ENCODE data around the gene FRY.

Gene FRY

DNA sequence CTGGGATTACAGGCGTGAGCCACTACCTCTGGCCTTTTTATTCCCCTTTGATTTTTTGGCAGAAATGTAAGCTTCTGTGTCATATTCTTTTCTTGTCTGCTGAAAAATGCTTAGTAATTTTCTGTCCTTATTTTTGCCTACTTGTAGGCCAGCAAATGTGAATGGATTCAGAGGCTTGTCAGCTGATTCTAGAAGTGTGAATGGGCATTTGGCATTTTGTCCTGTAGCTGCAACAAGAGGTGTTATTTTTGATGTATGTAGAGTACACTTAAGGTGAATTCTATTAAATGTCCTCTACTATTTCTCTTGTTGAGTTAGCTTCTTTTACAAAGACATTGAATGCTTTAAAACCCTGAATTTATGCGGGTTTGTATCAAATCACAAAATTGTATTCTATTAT is 50.0 kb downstream of the FRY start:
- DNase-seq (ENCODE audit: low read depth, low spot score) = no peak

DNA sequence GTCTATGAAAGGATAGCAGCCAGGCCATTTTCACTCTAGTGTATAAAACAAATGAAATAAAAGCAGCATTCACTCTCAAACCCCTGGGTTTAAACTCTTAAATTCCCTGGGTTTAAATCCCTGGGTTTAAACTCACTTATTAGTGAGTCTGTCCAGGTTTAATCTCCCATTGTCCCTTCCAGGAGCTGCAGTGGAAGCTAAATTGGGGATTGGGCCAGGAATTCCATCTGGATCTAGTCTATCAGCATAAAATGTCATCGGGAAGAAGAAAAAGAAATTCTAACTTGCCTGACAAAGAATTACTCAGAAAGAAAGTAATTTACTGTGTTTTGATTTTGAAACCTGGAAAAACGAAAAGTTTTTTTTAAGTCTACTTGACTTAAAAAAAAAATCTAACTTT is 54.8 kb downstream of the FRY start:
- no peak for DNase-seq (ENCODE audit: low read depth, low spot score)

DNA sequence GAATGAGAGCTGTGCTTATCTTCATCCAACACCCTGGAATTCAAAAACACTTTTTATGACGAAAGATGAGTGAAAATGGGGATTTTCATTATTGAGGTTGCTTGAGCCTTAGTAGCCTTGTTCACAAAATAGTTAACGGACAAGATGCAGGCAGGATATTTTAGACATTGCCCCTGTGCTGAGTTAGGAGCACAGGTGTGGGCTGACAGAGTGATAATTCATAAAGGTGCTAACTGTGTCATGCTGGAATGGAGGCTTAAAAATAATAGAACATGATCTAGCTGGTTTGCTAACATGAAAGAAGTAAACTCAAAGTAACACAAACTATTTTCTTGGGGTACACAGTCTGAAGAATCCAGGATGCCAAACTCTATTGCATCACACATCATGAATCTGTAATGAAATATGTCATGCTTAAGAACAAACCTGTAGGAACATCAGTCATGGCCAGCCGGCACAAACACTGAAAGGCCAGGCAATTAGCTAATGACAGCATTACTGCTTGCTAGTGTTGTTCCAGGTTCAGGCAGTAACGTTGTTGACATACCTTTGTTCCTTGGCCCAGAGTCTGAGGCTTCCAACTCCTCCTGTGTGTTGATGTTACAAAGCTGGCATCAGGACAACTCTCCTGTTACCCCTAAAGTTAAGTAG is 55.3 kb downstream of the FRY start:
- no peak for DNase-seq (ENCODE audit: low read depth, low spot score)

DNA sequence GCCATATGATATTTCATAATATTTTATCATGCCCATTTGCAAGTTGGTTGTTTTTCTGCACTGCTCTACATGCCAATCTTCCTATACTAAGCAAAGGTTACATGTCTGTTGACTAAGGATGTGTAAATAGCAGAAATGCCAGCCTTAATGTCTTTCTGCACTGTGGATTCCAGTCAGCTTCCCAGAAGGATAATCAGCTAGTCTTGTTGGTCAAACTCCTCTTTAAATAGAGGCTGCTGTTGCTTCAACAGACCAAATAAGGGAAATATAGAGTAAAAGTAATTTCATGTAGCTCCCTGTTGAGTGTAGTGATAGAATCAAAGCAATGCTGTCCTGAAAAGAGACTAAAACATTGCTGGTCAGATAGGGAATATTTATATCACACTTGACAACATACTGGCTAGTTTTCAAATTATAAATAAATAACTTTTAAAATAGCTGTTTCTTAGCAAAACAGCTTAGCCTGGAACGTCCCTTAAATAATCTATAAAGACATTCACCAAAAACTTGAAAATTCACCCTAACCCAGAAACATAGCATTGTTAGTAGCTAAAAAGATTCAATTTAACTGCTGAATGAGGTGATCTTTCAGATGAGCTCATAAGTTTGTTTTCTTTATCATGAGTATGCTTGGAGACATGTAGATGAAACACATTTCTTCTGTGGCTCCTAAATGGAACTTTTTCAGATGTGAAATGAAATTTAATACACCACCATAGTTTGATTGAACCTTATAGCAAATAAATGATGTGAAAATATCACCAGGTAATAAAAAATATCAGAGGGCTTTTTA is 56.6 kb downstream of the FRY start:
- no peak for DNase-seq (ENCODE audit: low read depth, low spot score)

DNA sequence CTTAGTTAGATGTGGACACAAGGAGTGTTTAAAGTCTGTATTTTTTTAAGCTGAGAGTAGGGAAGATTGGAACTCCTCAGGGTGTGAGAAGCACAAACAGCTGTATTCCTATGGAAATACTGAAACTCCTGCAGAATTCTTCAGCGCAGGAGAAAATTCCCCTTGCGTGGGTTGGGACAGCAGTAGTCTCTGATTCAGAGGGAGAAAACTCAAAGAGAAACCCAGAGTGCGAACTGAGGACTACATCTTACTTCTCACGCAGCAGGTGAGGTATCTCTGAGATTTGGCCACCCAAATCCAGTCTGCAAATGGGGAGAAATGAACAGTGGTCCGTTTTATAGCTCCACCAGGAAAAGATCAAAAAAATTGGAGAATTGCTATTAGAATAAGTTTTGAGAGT is 60.9 kb downstream of the FRY start:
- no peak for DNase-seq (ENCODE audit: low read depth, low spot score)

DNA sequence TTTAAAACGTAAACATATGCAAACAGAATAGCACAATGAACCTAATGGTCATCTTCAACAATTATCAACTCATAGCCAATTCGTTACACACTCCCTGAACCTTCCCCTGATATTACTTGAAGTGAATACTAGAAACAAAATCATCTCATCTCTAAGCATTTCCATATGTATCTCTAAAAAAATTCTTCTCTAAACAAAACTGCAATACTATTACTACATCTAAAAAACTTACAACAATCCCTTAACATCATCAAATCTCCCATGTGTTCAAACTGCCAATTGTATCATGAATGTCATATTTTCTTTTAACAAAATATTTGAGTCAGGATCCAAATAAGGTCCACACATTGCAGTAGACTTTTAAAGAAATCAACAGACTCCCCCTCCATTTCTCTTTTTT is 61.4 kb downstream of the FRY start:
- no peak for DNase-seq (ENCODE audit: low read depth, low spot score)

DNA sequence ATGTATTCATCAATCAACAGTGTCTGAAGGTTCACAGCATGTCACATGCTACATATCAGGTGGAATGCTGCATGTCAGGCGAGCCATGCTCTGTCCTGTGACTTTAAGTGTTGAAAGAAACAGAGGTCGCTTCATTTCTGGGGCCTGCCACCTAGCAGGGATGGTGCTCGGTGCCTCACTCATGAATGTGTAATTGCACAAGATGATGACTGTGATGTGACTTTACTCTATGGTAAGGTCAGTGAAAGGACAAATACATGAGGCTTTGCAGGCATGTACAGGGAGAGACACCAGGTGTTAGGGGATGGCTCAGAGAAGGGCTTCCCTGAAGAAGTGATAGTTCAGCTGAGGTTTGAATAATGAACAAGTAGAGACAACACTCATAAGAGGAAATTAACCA is 66.7 kb downstream of the FRY start:
- DNase-seq (ENCODE audit: low read depth, low spot score) = no peak

DNA sequence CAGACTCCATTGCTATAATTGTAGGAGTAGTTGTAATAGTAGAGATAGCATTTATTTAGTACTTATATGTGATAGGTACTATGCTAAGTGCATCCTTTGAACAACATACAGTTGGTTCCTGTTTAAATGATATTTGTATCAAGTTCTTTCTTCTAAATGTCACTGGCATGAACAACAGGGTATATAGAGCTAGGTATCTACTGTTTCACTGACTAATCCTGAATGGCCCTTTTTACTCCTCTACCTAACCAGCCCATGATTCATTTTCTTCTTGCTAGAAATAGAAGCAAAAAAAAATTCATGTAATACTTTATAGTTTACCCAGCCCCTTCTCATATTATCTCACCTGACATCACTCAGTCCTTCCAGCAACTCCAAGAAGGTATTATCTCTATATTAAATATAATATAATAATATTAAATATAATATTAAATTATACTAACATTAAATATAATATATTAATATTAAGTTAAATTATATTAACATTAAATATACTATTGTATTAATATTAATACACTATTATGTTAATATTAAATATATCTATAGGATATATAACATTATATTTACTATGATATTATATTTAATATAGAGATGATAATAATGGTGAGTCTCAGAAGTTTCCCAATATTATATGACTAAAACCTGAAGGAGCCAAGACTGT is 74.2 kb downstream of the FRY start:
- DNase-seq (ENCODE audit: low read depth, low spot score) = no peak

DNA sequence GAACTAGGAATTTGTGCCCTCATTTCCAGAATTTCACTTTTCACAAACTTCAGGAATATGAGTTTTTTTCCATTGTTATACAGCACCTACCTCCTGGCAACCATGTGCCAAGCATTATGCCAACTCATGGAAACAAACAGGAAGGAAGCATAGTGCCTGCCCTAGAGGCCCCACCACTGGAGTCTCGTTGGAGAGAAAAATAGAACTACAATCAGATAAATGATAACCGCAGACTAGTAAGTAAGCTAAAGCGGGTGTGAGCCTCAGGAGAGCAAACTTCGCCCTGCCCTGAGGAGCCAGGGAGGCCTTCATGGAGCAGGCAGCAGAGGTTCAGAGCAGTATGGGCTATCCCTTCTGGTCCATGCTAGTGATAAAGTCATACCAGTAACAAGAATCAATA is 75.9 kb downstream of the FRY start:
- DNase-seq (ENCODE audit: low read depth, low spot score) = no peak

DNA sequence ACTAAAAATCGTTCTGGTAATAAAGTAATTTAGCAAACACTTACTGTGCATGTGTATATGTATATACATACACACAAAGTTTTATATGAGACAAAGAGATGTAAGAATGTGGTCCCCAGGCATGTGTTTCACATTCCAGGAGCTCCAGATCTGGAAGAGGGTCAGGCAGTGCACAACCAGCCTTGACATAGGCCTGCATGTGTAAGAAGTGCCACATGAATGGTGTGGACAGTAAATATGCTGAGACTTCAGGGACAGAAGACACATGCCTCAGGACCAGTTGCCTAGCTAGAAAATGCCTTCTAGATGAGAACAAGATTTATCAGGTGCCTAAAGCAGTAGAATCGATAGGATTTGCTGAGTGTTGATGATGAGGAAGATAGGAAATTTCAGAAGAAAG is 76.4 kb downstream of the FRY start:
- DNase-seq (ENCODE audit: low read depth, low spot score) = no peak

DNA sequence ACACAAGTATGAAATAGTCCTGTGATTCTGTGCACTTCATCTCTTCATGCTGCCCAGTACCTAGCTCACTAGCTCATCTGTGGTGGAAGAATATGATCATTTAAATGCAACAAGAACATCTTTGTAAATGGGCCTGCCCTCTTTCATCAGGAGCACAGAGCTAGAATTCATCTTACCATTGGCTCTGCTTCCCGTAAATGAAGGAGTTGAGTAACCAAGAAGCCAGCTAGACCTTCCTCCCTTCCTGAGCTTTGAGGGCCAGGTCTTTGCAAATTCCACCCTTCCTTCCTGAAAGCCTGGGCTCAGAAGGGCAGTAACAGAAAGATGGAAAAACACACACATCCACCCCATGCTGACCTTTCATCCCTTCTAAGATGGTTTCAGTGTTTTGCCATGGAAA is 82.0 kb downstream of the FRY start:
- DNase-seq (ENCODE audit: low read depth, low spot score) = no peak

DNA sequence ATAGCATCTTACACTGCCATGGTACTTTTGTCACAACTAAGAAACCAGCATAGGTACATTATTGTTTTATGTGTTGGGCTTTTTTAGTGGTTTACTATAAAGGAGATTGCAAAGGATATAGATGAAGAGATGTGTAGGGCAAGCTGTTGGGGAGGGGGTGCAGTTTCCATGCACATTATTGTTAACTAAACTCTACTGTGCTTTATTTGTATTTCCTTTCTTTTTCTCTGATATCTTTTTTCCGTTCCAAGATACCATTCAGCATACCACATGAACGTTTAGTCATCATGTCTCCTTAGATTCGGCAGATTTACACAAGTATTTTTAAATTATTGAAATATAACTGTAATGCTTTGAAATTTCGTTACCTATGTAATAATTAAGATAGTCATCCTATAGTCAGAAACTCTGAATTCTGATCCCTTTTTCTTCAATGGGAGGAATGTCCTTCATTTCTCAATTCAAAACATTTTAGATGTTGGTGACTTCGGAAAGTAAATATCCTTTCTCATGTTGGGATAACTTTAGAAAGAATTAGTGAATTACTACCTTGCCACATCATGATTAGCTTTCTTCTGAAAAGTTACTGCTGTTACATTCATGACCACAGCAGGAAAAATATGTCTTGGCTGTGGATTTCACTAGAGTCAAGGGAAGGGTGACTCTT is 82.8 kb downstream of the FRY start:
- no peak for DNase-seq (ENCODE audit: low read depth, low spot score)

DNA sequence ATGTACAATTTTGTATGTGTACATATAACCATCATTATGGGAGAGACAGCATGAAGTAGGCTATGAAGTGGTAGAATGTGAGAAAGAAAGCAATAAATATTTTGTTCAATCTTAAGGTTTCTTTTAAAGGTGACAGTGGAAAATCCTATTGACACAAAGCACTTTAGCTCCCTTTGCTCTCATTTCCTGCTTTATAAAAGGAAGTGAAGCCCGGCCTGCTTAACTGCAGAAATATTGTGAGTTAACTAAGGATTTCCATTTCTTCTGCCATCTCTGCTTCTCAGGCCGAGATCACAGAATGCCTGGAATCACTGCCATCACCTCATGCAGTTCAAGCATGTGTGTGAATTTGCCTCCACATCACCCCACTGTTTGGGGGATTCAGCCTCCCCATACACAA is 83.5 kb downstream of the FRY start:
- DNase-seq (ENCODE audit: low read depth, low spot score) = no peak

DNA sequence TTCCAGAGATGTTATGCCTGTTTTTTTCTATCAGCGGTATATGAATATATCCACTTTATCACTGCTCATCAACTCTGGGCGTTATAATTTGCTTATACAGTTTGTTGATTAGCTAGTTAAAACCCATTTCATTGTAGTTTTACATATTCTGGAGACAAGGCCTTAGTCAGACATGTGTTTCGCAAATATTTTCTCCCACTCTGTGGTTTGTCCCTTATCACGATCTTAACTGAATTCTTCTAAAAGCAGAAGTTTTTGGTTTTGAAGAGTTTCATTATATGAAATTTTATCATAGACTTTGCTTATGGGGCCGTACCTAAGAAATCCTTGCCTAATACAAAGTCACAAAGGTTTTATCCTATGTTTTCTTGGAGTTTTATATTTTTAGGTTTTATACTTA is 84.6 kb downstream of the FRY start:
- no peak for DNase-seq (ENCODE audit: low read depth, low spot score)

DNA sequence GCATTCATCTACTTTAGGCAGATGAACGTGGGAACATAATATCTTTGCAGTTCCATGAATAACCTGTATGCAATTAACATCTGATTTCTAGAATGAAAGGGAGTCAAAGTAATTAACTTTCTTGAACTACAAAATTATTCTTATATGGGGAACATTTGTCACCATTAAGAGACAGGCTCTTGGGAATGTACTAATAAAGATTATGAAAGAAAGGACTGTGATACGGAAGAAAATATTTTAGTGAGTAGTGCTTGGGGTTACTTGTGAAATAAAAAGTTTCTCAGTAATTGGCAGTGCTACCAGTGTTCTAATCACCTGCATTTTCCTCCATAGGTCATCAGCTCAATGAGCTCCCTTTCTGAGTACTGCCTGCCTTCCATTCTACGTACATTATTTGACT is 85.4 kb downstream of the FRY start:
- DNase-seq (ENCODE audit: low read depth, low spot score) = no peak

DNA sequence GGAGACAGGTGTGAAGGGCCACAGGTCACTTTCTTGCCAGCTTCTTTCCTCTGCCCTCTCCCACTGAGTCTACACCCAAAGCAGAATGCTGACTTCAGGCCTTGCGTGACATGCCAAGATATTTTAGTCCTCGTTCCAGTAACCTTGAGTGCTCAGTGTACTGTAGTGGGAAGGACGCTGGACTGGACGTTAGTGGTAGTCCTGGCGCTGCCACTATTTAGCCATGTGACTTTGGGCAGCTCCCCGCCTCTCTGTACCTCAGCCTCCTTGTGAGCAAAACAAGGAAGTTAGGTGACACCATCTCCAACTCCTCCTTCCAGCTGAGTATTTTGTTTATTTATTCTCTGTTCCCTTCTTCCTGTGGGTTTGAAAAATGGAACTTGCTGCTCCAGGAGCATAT is 86.1 kb downstream of the FRY start:
- DNase-seq (ENCODE audit: low read depth, low spot score) = no peak

DNA sequence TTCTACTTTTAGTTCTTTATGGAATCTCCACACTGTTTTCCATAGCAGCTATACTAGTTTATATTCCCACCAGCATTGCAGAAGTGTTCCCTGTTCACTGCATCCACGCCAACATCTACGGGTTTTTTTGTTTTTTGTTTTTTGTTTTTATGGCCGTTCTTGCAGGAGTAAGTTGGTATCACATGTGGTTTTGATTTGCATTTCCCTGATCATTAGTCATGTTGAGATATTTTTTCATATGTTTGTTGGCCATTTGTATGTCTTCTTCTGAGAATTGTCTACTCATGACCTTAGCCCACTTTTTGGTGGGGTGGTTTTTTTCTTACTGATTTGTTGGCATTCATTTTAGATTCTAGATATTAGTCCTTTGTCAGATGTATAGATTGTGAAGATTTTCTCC is 89.7 kb downstream of the FRY start:
- no peak for DNase-seq (ENCODE audit: low read depth, low spot score)

DNA sequence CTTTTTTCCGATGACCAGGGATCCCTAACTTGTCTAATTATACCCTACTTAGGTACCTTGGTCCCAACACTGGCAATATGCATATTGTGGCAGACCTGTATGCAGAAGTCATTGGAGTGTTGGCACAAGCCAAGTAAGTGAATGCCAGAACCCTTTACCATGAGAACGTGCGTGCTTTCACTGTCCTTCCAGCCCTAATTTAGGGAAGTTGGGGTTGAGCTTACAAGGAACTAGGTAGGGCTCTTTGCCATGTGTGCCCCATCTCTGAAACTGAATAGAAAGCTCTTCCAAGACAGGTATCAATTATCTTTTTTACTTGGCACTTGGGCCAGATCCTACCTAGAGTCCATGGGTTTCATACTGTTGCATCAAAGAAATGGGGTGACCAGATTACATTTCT is 93.2 kb downstream of the FRY start:
- no peak for DNase-seq (ENCODE audit: low read depth, low spot score)

DNA sequence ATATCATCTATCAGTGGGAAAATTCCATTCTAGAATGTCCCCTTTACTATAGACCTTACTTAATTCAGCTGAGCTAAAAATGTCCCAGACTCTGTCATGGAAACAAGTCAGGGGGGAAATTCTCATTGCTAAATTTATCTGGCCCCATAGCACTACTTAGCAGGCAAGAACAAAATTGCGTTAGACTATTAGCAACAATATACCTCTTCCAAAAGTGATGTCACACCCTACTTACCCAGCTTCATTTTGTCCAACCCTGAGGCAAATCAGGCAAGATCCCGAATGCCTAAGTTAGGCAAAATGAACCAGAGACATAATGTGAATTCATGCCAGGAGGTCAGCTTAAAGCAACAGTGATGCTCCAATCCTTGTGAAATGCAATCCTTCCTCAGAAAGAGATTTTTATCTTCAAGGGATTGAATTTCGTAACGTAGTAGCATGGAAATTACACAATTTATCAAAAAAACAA is 93.7 kb downstream of the FRY start:
- no peak for DNase-seq (ENCODE audit: low read depth, low spot score)

DNA sequence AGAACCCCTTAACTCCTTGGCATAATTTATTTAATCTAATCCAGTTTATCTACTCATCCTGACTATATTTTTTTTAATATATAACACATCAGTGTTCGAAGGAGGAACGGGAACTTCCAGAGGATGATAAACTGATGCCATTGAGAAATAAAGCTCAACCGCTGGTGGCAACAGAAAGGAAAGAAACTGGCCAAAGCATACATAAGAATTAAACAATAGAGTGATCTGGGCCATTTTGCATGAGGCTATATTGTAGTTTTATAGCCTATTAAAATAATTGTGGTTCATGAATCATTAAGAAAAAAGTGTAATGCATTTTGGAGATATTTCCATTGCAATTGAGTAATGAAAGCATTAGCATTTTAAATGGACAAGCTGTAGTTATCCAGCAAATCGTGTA is 94.2 kb downstream of the FRY start:
- DNase-seq (ENCODE audit: low read depth, low spot score) = no peak

DNA sequence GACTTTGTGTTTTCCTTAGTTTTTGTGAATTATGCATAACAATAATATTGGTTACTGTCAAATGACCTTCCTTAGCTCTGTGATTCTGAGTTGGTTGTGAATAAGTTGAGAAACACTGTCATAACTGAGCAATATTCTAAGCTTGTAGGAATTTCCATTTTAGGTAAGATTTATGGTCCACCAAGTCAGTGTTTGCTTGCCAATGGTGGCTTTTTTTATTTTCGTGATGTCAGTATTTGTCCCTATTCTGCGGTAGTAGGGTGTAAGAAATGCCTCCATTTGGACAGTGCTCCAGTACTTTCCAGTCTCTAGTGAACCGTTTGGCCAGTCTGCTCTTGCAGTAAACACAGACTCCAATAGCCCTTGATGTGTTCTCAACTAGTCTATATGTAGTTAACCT is 94.7 kb downstream of the FRY start:
- no peak for DNase-seq (ENCODE audit: low read depth, low spot score)

DNA sequence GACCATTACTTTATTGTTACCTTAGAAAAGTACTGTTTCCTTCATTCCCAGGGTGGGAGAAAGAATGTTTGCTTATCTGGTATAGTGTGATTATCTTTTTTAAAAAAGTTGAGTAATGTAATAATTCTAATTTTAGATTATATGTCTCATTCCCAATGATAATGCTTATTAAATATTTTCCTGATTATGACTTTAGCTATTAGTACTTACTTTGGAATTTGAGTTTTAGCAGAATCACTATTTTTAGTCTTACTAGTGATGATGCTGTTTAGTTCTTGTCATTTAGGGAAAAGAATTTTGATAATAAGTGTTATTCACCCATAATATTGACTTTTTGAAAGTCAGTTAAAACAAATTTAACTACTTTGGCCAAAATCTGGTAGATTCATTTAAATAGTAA is 95.2 kb downstream of the FRY start:
- DNase-seq (ENCODE audit: low read depth, low spot score) = no peak

DNA sequence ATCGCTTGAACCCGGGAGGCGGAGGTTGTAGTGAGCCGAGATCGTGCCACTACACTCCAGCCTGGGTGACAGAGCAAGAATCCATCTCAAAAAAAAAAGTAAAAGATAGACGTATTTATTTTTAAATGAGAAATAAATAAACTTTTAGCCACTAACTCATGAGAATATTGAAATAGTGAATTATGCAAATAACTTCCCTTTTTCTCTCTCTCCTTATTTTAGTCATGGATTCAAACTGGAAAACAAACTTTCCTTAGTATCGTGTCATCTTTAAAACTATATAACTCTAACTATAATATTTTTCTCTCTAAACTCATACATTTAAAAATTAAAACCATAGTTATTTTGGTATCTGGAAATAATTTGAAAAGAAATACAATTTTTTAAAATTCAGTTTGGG is 96.1 kb downstream of the FRY start:
- no peak for DNase-seq (ENCODE audit: low read depth, low spot score)

All from ELF-1 (cell line).